ENCODE data around the gene CTSA. TPM values are rescaled to one million over a fixed set of nuclear protein-coding genes. Genes with fewer than 3 reads are reported as not detected.

The CTSA gene
- total RNA-seq, 1 experiment from 2014 or later: 109 TPM

DNA sequence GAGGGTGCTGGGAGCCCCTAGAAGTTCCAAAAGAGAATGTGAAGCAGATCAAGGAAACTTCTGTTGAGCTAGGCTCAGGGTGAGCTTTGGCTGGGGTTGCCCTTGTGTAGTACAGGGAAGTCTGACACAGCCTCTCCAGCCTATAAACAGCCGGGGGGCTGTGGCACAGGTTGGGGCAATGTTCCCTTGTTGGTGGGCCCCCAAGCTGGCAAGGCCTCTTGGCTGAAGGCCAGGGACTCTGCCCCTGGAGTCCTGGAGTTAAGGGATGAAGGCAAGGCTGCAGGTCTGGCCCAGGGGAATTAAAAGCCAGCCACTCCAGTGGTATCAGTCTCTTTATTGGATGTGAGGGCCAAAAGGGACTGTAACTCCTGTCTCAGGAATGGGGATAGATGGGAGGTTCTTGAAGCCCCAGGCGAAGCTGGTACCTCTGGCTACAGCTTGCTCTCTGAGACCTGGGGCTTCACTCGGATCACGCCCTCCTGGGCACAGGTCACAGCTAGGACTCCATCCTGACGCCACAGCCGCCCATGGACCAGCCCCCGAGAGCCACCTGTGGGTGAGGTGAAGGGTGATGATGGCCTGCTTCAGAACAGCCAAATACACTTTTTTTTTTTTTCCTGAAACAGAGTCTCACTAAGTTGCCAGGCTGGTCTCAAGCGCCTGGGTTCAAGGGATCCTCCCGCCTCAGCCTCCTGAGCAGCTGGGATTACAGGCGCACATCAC lies 49.6 kb upstream of the CTSA start:
- Histone ChIP-seq H3K9ac (ENCODE audit: low read length) (no peak overlapping the region), H2AFZ (ENCODE audit: low read depth, low read length, poor library complexity, severe bottlenecking) (no peak overlapping the region), H3K27me3 (ENCODE audit: insufficient read depth, low read length) (no peaks in the 10 kb centered on the region), H3K9me3 (ENCODE audit: control insufficient read depth in 1 of 2, insufficient read depth in 1 of 2, low read depth in 1 of 2, low read length in 2 of 2) (no peaks in the 10 kb centered on the region), H3K27ac (ENCODE audit: low read depth, low read length) (no peak overlapping the region), H3K79me2 (ENCODE audit: insufficient read depth, low read length) (no peaks in the 10 kb centered on the region), H4K20me1 (ENCODE audit: insufficient read depth) (no peaks in the 10 kb centered on the region), H3K4me2 (ENCODE audit: low read length) (no peak overlapping the region), H3K4me1 (ENCODE audit: control insufficient read depth in 1 of 2, insufficient read depth in 2 of 2, low read length in 2 of 2) (no peaks in the 10 kb centered on the region), H3K9me2 (ENCODE audit: insufficient read depth) (no peaks in the 10 kb centered on the region), H3K4me3 (replicated peaks in 1 of 2; ENCODE audit: low read depth in 1 of 2, low read length in 2 of 2) (no peak overlapping the region), H3K36me3 (ENCODE audit: control insufficient read depth in 1 of 2, insufficient read depth in 2 of 2, low read length in 2 of 2) (no peaks in the 10 kb centered on the region; a peak in 1 of 4 replicates)
- TF ChIP-seq ZNF274 (IDR thresholded peaks at IDR 0.05; ENCODE audit: low read depth, low read length) (no peak), EGR1 (IDR thresholded peaks at IDR 0.05; ENCODE audit: low read depth) (no peak), JUND (IDR thresholded peaks at IDR 0.05) (no peak), YY1 (IDR thresholded peaks at IDR 0.05; ENCODE audit: extremely low read depth, insufficient replicate concordance, low read depth, low read length) (no peak), ELF1 (IDR thresholded peaks at IDR 0.05; ENCODE audit: borderline replicate concordance, low read depth) (no peak), RAD21 (IDR thresholded peaks at IDR 0.05; ENCODE audit: low read depth) (no peak), EZH2phosphoT487 (IDR thresholded peaks at IDR 0.05; ENCODE audit: borderline replicate concordance) (no peak), SRF (IDR thresholded peaks at IDR 0.05; ENCODE audit: low read depth) (no peak), ZFX (IDR thresholded peaks at IDR 0.05) (no peak), SIN3A (IDR thresholded peaks at IDR 0.05; ENCODE audit: low read depth) (no peak), CEBPB (IDR thresholded peaks at IDR 0.05; ENCODE audit: low read depth) (no peak), TCF7L2 (IDR thresholded peaks at IDR 0.05; ENCODE audit: borderline replicate concordance, extremely low read depth, insufficient read depth, insufficient read length) (no peak), POLR2A (IDR thresholded peaks at IDR 0.05; ENCODE audit: borderline replicate concordance, extremely low read depth, insufficient read depth, insufficient read length) (no peak)
- TF ChIP-seq, protein P1, sequence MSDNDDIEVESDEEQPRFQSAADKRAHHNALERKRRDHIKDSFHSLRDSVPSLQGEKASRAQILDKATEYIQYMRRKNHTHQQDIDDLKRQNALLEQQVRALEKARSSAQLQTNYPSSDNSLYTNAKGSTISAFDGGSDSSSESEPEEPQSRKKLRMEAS (IDR thresholded peaks at IDR 0.05): no peak
- no TSS peak for BruUV-seq (replicated peaks)
- ChIA-PET CTCF (no interaction called here), POLR2A (no interaction called here), RAD21 (ENCODE audit: low non-redundant PET in 1 of 2, low total read pairs in 2 of 2, uncharacterized antibody in 2 of 2, unreplicated experiment in 2 of 2) (no interaction called here)
- DNase-seq (ENCODE audit: low read depth, low spot score): no peak
- intact Hi-C loops (cut with micrococcal nuclease): no loop called here
- no peak for ATAC-seq
